Activated CD8-positive, alpha-beta T cell treated with anti-CD3 and anti-CD28 coated beads for 36 hours (primary cell): Measurements from ENCODE around the gene GINM1. TPM values are rescaled to one million over a fixed set of nuclear protein-coding genes. Genes with fewer than 3 reads are reported as not detected.
A peak's percentile ranks its signal among the peaks of the same experiment; 100 is the strongest.

ENCODE experiments used
- ATAC-seq: fragments of 200-7000 bp; cut with Tn5 transposase; one replicate; pipeline ENCODE4 v1.10.0; 2021; ENCODE audit warnings: mild to moderate bottlenecking, moderate library complexity
- CTCF ChIA-PET: fragments of 350-600 bp; sonication (Branson Sonifier 250); formaldehyde crosslinking; loops from one replicate; lab custom pipeline; 2021; ENCODE audit warnings: antibody characterized with exemption; lab: Charles Lee
- POLR2A ChIA-PET: fragments of 350-600 bp; sonication (Branson Sonifier 250); formaldehyde crosslinking; loops from one replicate; lab custom pipeline; 2021; ENCODE audit warnings: antibody characterized with exemption; lab: Charles Lee
- DNase-seq: peaks from one replicate; pipeline ENCODE4 v3.0.0-alpha.2; 2020
- H3K27ac Mint-ChIP-seq: one replicate; pipeline ENCODE4 v1.8.0; 2021; ENCODE audit warnings: mild to moderate bottlenecking, mixed read lengths
- H3K27me3 Mint-ChIP-seq: one replicate; pipeline ENCODE4 v1.8.0; 2021; ENCODE audit warnings: mixed read lengths
- H3K36me3 Mint-ChIP-seq: one replicate; pipeline ENCODE4 v1.8.0; 2021; ENCODE audit warnings: low read depth, mixed read lengths
- H3K4me1 Mint-ChIP-seq: one replicate; pipeline ENCODE4 v1.8.0; 2021; ENCODE audit warnings: low read depth, mixed read lengths
- H3K4me3 Mint-ChIP-seq: one replicate; pipeline ENCODE4 v1.8.0; 2021; ENCODE audit warnings: mild to moderate bottlenecking, moderate library complexity, mixed read lengths
- H3K9me3 Mint-ChIP-seq: one replicate; pipeline ENCODE4 v1.8.0; 2021; ENCODE audit warnings: mixed read lengths
- intact Hi-C: fragments of 100-400 bp; cut with micrococcal nuclease; formaldehyde crosslinking; loops from one replicate; pipeline ENCODE4 v1.10.0; 2022
- total RNA-seq, 2 experiments: library from RNA; stranded (reverse); gene quantifications; one replicate each; pipeline ENCODE4 v1.2.3, GENCODE V29; 2021
- TF ChIP-seq, protein P1 (sequence below): fragments of 200-600 bp; IDR thresholded peaks from one replicate; pipeline ENCODE4 v1.8.0; 2022; ENCODE audit warnings: antibody characterized with exemption, mild to moderate bottlenecking

The GINM1 gene, protein sequence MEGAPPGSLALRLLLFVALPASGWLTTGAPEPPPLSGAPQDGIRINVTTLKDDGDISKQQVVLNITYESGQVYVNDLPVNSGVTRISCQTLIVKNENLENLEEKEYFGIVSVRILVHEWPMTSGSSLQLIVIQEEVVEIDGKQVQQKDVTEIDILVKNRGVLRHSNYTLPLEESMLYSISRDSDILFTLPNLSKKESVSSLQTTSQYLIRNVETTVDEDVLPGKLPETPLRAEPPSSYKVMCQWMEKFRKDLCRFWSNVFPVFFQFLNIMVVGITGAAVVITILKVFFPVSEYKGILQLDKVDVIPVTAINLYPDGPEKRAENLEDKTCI
- 10 to 100 TPM; 15.4 to 16.3 TPM for total RNA-seq

DNA sequence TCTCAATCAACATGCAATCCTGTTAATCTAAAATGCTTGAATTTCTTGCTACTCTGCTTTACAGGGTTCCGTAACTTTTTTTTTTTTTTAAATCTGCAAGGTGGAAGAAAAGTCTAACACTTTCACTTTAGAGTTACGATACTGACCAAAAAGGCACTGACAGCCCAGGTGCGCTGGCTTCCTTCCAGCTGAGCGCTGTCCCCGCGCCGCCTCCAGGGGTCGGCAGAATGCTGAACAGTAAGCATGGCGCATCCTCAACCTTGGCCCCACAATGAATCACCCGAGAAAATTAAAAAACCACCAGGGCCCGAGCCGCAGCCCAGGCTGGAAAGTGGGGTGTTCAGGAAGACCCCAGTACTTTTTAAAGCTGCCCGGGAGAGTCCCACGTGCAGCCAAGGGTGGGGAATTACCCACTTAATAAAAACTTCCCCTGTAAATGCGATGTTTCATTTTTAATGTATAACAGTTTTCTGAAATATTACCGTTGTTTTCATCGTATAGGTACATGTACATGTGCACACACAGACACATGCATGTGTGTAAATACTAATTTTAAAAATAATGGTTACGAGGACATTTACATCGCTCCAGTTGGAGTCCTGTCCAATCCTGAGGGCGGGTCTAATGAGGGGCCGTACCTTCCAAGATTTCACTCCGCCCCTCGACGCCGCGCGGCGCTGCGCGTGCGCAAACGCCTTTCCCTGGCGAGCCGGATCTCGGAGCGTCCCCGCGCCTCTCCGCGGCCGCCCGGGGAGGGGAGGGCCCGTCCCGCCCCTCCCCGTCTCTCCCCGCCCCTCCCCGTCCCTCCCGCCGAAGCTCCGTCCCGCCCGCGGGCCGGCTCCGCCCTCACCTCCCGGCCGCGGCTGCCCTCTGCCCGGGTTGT, at the start of gene GINM1:
Gene GINM1 (plus strand): TSS at position 849 of the 883 bp plus-strand sequence. CDS start 40 bp downstream, outside the sequence.
- Mint-ChIP-seq H3K4me3 (peak within 1 kb of the TSS; percentile 93), H3K9me3 (no peaks in the 10 kb centered on the region), H3K4me1 (peaks cover 30% of the 10 kb centered on the region), H3K36me3 (no peaks in the 10 kb centered on the region), H3K27me3 (no peaks in the 10 kb centered on the region), H3K27ac (peak within 1 kb of the TSS; percentile 89)
- POLR2A ChIA-PET: interaction anchor here (0.5 to 1.2 kb wide), 4 partner anchors 13 to 441 kb away, joined by 3 to 12 read pairs (median 4); partner anchors contain the start of gene PPIL4
- DNase-seq: peak; percentile 97
- TF ChIP-seq, protein P1, sequence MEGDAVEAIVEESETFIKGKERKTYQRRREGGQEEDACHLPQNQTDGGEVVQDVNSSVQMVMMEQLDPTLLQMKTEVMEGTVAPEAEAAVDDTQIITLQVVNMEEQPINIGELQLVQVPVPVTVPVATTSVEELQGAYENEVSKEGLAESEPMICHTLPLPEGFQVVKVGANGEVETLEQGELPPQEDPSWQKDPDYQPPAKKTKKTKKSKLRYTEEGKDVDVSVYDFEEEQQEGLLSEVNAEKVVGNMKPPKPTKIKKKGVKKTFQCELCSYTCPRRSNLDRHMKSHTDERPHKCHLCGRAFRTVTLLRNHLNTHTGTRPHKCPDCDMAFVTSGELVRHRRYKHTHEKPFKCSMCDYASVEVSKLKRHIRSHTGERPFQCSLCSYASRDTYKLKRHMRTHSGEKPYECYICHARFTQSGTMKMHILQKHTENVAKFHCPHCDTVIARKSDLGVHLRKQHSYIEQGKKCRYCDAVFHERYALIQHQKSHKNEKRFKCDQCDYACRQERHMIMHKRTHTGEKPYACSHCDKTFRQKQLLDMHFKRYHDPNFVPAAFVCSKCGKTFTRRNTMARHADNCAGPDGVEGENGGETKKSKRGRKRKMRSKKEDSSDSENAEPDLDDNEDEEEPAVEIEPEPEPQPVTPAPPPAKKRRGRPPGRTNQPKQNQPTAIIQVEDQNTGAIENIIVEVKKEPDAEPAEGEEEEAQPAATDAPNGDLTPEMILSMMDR: peak; percentile 71
- peak; percentile 90 for ATAC-seq
- CTCF ChIA-PET: interaction anchor here (1.0 to 3.7 kb wide), 5 partner anchors 14 to 80 kb away, joined by 3 to 27 read pairs (median 10); partner anchors contain the start of genes PPIL4 and ZC3H12D
- intact Hi-C loops: no loop called here

DNA sequence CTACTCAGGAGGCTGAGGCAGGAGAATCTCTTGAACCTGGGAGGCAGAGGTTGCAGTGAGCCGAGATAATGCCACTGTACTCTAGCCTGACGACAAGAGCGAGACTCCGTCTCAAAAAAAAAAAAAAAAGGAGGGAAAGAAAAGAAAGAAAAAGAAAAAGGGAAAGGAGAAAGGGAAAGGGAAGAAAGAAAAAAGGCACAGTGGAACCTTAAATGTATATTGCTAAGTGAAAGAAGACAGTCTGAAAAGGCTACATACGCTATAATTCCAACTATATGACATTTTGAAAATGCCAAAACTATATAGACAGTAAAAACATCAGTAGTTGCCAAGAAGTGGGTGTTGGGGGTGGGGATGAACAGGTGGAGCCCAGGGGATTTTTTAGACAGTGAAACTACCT, 36.5 kb upstream of the GINM1 start:
- H3K4me3 Mint-ChIP-seq: no peak overlapping the region

DNA sequence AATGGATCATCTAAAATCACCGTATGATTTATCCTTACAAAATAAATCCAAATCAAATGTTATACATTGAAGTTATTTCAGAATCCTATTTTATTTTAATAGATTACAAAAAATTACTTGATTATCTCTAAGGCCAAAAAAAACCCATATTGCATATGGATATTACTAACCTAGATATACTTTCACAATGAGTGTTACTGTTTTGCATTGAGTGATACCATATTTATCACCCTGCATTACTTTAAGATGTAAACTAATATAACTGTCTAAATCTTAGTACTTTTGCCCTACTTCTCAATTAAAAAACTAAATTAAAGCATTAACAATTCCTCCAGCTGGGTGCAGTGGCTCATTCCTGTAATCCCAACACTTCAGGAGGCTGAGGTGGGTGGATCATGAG, 31.4 kb upstream of the GINM1 start:
- Mint-ChIP-seq H3K36me3 (peaks cover 32% of the 10 kb centered on the region), H3K9me3 (no peaks in the 10 kb centered on the region), H3K4me3 (no peak overlapping the region), H3K27me3 (no peaks in the 10 kb centered on the region), H3K4me1 (peaks cover 13% of the 10 kb centered on the region), H3K27ac (no peak overlapping the region)
- intact Hi-C loops: no loop called here
- ChIA-PET POLR2A (no interaction called here), CTCF (interaction anchor here (0.9 kb wide), 1 partner anchor 11 kb away, joined by 4 read pairs; the partner anchor contains the start of gene PPIL4)
- ATAC-seq: no peak
- TF ChIP-seq, protein P1: no peak
- DNase-seq: no peak

More for the DNA sequence above, 36.5 kb upstream of the GINM1 start:
- Mint-ChIP-seq H3K36me3 (peaks cover 31% of the 10 kb centered on the region), H3K9me3 (no peaks in the 10 kb centered on the region), H3K27me3 (no peaks in the 10 kb centered on the region), H3K4me1 (peaks cover 13% of the 10 kb centered on the region), H3K27ac (peak overlapping the region; percentile 16)
- ChIA-PET CTCF (interaction anchor here (0.6 to 3.7 kb wide), 3 partner anchors 12 to 505 kb away, joined by 5 to 25 read pairs (median 7); partner anchors contain the start of gene PPIL4), POLR2A (no interaction called here)
- intact Hi-C loops: no loop called here
- ATAC-seq: no peak
- TF ChIP-seq, protein P1: no peak
- no peak for DNase-seq

DNA sequence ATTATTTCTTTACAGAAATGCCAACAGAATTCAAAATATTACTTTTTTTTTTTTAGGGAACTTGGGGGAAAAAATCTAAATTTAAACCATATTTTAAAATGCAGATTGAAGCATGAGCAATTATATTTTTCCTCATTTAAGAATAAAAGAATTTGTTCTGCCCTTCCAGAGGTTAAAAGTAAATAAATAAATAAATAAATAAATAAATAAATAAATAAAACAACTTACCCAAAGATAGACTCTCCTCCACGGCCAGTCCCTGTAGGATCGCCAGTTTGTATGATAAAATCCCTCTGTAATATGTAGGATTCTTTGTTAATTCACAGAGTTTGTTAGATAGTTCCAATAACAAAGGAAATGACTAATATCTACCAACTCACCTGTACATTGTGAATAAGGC, 25.0 kb upstream of the GINM1 start:
- H3K4me1 Mint-ChIP-seq: peaks cover 37% of the 10 kb centered on the region
- H3K27ac Mint-ChIP-seq: no peak overlapping the region
- ChIA-PET POLR2A (no interaction called here), CTCF (no interaction called here)
- H3K36me3 Mint-ChIP-seq: peaks cover 21% of the 10 kb centered on the region
- no peak for DNase-seq
- no peak for ATAC-seq
- no peaks in the 10 kb centered on the region for H3K9me3 Mint-ChIP-seq
- H3K4me3 Mint-ChIP-seq: no peak overlapping the region
- intact Hi-C loops: no loop called here
- no peaks in the 10 kb centered on the region for H3K27me3 Mint-ChIP-seq
- TF ChIP-seq, protein P1: no peak
